Right renal pelvis (tissue), 4 donors: ENCODE results near the gene PLOD2. TPM values are rescaled to one million over a fixed set of nuclear protein-coding genes. Genes with fewer than 3 reads are reported as not detected.

Experiments used
- DNase-seq, 4 donors: peaks; one replicate each; pipeline ENCODE4 v3.0.0-alpha.2; 2013; ENCODE audit warnings: low read depth in 4 of 4, low spot score in 3 of 4, missing footprints in 1 of 4
- polyA plus RNA-seq, 4 donors: library from polyadenylated mRNA; unstranded; fragments of 120-200 nt; gene quantifications; one replicate each; pipeline ENCODE4 v1.2.1, GENCODE V29; 2013; ENCODE audit not compliant: insufficient read length in 4 of 4

Gene PLOD2
- polyA plus RNA-seq: 100 to 1,000 TPM; 174 to 194 (median 187) TPM

DNA sequence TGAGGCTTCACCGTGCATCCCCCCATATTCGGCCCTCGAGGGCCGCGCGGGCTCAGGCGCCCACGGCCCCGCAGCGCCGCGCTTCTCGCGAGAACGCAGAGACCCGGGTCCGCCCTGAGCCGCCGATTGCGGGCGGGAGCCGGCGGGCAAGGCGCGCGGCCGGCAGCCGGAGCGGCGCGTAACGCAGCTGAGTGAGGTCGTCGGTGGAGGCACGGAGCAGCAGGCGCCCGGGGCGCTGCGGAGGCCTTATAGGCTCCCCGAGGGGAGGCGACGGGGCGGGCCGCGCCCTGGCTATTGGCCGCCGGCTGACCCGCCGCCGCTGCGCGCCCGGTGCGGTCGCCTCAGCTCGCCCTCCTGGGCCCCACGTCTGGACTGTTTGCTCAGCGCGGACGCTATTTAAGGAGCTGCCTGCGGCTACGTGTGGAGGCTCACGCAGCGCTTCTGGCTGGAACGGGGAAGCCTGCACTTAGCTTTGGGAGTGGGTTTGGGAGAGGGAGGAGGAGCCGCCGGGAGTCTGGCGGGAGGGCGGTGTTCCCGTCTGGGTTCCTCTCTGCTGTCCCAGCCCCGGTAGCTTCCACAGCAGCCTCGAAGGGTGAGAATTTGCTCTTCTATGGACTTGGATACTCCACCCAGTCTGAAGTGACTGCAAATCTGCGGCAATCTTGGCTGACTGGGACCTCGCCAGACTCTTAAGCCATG, at the start of gene PLOD2:
PLOD2 (minus strand) TSS at position 221 of the 699 bp plus-strand sequence; CDS start at position 26, 195 bp downstream.
- peak; percentile 63 to 74 (median 64) for DNase-seq

DNA sequence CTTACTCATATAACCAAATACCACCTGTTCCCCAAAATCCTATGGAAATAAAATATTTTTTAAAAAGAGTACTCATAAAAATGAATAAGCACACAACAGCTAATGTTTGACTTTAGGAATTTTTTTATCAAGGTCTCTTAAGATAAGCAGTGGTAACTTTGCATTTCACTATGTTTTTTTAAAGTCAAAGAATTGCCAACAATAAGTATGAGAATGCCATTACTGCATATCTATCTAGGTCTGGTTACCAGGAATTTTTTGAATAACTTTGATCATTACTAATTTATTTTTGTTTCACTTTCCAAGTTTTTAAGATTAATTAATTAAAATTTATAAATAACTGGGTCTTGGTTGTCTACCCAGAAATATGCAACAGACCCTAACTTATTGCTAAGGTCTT, 48.4 kb upstream of the PLOD2 start:
- no peak for DNase-seq

DNA sequence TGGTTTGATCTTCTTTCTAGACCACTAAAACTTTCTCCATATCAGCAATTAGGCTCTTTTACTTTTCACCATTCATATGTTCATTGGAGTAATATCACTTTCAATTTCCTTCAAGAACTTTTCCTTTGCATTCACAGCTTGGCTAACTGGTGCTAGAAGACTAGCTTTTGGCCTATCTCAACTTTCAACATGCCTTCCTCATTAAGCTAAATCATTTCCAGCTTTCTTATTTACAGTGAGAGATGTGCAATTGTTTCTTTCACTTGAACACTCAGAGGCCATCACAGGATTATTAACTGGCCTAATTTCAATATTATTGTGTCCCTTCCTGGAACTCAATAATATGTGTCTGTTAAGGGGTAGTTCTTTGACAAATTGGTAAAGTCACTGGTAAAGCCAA, 42.8 kb upstream of the PLOD2 start:
- no peak for DNase-seq

DNA sequence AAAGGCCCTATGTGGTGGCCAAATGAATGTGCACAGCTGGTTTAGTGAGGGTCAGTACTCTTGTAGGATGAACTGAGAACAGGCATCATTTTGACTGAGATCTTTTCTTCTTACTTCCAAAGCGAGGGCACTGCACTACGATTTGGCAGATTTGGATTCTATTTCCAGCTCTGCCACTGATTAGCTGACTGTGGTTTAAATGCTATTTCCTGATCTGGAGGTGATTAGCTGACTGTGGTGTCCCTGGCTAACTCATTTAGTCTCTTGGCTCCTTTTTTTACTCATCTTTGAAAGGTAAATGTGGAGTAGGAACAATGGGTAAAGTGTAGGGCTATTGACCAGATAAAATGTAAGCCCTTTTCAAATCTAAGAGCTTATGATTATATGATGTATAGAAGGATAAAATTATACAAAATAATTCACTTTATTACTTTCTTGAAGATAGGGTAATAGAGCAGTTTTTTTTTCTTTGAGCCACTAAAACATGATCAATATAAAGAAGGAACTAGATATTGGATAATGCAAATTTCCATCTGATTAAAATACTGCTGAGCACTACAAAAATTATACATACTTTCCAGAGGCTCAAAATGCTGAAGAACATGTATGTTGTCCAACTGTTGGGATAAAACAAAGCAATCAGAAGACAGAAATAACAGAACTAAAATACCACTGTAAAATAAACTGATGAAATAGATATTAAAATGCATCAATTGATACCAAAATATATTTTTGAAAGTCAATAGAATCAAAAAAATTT, 39.7 kb upstream of the PLOD2 start:
- DNase-seq: no peak

DNA sequence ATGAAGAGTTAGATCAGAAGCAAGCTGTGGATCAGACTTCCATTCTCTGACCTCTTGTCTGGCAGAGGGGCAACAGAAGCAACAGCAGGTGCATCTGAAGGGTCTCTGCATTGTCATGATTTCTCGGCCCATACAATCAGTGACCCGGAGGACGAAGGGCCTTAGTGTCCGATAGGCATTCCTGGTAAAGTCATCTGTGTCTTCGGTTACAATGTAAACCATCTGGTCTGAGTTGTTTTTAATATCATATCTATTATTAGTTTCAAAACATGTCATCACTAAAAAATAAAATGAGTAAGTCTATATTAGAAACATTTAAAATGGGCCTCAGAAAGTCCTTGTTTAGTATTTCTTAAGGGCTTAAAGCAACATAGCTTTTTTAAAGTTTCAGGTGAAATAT, 38.8 kb upstream of the PLOD2 start:
- no peak for DNase-seq

DNA sequence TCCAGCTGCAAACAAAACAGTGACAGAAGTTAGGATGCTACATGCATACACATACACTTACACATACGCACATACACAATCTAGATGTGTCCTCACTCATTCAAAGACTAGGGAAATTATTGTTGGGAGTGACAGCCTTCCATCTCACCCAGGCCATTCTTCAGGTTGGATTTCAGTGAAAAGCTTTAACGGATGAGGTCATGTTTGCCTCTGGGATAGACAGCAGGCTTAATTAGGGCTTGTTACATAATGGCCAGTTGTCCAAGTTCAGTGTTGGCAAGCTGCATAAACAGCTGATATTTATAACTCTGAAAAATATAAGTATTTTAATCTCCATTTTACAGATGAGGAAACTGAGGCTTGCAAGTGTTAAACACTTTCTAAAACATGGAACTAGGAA, 35.8 kb upstream of the PLOD2 start:
- no peak for DNase-seq

DNA sequence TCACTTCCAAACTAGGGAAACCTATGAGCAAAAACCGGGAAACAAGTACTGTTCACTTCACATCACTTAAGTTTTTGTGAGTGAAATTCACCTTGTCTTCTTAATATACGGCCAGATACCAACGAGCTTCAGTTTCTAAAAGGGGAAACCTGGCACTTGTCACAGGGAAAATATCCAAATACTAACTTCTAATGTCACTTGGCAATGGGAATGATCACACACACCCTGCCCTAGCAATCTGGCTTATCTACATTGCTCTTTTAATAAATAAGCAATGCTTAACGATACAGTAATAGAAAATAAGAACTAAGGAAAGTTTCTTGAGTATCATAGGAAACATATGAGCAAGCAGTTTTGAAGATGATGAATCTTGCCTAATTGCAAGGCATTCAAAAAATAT, 34.6 kb upstream of the PLOD2 start:
- no peak for DNase-seq

DNA sequence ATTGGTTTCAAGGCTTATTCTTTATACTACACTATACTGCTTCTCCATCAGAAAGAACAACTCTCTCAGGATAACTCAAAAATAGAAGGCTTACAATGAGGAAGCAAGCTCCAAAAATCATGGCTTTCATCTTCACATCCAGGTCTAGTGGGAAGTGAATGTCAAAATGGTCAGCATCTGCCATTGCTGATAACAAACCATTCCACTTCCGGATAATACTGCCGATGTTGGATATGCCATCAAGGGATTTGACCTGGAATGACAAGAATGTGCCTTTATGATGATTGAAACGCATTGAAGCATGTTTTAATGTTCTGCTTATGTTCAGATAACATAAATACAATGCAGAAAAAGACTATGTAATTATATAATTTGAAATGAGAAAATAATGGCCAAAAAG, 34.0 kb upstream of the PLOD2 start:
- no peak for DNase-seq

DNA sequence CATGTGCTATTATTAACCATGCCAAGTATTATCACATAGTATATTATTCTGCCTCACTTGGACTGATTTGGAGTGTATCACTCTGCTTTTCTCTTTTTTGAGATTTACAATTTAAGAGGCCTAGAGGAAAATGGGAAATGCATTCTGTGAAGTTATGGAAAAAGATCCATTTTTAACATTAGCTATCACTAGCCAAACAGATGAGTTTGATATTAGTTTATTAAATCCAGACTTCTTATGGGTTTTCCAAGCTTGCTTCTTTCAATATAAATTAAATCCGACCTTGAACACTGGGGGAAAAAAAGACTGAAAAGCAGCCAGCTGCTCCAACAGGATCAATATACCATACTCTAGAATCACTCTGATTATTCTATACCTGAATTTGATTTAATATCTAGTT, 30.1 kb upstream of the PLOD2 start:
- DNase-seq: no peak

DNA sequence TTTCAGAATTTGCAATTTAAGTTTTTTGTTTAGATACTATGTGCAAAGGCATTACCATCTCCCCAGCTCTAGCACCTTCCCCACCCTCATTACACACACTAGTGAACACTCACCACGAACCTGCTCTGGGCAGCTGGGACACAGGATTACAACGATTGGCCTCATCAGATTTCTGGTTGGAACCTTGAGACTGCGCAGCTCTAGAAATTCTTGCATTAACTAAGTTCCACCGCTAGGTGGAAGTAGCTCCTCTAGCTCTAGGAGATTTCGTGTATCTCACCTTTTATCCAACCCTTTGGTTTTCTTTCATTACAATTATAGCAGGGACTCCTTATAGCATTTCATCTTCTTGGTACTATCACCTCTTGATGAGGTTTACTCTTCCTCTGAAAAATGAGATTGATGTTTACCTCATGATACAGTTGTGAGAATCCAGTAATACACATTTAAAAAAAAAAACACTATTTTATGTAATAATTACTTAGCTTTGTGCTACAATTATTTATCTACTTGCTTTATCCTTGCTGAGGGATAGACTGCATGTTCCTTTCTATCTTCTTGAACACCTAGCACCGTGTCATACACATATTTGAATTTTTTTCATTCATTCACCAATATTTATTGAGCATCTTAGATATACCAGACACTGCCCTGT, 28.7 kb upstream of the PLOD2 start:
- DNase-seq: peak in 3 of 4 donors; percentile 26 to 30 (median 28)

DNA sequence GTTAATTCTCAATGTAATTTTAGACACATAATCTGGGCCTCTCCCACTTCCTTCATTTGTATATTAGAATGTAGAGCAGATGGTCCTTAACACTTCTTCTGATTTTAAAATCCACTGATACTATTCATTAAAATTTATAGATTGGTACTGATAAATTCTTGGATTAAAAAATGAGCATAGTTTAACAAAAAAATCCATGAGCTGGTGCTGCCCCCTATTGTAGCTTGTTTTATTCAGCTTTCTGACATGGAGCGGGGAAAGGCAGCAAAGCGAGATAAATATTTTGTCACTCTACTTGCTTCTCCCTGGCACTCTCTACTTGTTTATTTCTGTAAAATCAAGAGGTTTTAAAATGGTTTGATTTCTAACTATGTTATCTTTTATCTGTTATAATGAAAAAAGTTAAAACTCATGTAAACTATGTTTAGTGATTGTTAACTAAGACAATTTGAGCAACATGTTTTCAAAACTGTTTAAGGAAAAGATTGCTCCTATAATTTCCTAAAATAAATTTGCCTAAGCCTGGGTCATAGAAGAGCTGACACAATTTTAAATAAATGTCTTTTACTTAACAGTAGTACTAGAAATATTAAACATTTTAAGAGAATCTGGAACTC, 26.5 kb upstream of the PLOD2 start:
- no peak for DNase-seq

DNA sequence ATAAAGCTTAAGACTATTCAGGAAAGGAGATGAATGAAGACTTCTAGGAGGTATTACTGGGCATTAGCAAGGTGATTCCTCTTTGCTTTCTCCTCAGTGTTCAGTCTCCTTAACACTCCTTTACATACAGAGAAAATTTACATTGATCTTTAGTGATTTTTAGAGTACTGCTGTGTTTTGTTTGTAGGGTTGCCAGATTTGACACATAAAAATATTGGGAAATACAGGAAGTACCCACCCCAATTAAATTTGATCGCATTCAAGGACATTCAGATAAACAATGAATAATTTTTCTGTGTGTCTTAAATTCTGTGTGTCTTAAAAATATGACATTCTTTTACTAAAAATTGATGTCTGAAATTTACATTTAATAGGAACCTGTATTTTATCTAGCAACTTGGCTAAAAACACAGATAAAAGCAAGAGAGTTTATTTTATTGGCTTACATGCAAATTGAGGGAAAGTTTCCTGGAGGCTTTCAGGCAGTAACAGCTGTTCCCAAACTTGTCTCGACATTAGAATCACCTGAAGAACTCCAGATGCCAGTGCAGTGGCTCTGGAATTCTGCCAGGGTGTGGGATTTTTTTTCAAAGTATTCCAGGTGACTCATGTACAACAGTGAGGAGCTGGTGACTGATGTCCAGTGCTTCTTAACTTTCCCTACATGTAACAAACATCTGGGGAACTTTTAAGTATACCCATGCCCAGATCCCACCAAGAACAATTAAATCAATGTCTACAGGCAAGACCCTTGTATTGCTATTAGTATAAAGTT, 23.4 kb upstream of the PLOD2 start:
- DNase-seq: no peak

DNA sequence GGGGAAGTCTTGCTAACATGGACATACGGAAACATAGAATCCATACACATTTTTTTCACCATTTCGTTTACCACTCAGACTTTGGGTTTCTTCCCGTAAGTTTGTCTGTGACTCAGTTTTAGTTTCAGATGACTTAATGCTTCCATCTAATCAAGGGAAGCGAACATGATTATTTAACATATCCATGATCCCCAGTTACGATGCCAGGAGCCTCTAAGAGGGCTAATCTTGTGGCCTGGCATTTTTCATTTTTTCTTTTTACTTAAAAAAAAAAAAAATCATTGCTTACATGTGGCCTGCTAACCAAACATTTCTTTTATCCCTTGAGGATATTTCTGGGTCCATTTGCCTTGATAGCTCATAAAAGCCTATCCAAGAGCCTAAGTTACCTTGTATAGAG, 20.2 kb upstream of the PLOD2 start:
- DNase-seq: no peak

DNA sequence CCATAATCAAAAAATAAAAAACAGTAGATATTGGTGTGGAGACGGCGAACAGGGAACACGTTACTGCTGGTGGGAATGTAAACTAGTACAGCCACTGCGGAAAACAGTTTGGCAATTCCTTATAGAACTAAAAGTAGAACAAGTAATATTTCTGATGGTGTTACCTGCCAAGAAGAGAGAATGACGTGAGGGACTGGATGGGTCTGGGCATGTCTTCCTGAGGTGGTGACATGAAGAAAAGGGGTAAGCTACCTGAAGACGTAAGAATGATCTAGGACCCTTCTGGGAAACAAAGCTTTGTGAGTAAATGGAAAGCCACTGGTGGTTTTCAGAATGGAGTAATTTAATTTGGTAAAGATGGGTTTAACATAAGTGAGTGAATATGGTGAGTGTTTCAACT, 19.4 kb upstream of the PLOD2 start:
- DNase-seq: no peak

DNA sequence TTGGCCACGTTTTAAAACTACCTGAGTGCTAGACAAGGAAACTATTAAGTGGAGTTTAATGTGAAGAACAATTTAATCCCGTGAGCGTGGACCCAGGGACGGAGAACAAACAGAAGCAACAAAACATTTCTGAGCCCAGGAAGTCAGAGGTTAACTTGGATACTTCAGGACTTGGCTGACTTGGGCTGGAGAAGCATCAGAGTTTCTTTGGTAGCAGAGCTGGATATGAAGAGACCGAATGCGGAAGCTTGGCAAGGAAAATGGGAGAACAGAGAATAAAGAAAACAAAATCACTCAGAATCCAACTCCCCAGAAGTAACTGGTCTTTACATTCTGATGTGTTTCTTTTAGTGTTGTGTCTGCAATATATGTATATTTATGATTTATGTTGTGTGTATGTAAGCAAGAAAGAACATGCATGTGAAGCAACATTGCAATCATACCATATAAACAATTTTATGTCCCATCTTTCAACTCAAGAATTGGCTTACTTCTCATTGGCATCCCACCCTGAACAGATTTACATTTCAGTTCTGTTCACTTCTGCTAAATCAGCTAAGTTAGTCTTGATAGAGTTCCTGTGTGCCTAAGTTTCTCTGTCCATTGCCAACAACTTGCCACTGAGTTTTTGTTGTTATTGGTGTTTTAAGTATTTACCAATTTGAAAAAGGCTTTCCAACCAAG, 17.2 kb upstream of the PLOD2 start:
- DNase-seq: no peak

DNA sequence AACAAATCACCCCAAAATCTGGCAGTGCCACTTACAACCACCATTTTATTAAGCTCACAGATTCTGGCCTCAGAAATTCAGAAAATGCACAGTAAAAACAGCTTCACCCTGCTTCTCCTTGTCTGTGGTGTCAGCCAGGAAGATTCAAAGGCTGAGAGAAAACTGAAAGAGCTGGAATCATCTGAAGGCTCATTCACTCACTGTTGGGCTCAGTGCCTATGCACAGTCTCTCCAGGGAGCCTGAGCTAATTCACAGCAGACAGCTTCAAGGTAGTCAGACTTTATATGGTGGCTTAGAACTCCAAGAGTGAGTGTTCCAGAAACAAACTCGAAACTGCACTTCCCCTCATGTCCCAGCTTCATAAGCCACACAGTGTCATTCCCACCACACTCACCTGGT, 16.5 kb upstream of the PLOD2 start:
- DNase-seq: no peak

DNA sequence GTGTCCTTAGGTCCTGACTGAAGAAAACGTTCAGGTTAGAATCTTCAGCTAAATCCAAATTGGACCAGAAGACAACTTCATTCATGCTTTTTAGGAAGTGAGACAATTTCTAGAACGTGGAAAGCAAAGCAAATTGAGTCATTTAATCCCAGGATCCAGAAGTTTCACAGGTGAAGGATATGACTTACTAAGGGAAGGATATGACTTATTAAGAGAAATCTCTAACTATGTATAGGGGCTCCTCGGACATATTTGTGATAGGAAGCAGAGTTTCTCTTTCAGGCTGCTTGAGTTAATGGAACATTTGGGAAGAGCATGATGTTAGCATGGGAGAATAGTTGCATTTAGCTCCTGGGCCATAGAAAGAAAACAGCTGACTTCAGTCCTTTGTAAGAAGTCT, 16.1 kb upstream of the PLOD2 start:
- no peak for DNase-seq

DNA sequence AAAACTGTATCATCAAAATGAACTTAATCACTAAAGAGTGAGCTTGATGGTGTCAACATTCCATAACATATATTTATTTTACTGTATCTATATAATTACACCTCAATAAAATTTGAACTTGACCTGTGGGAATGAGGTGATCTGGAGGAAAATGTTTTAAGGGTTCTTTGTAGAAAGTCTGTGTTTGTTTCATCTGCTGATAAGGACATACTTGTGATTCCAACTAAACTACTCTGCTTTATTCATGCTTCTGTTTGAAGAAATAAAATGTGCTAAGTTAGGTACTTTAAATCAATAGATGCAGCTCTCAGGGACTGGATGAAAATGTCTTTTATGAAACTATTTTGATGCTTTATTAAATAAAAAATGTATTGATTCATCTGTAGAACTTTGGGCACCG, 11.6 kb upstream of the PLOD2 start:
- DNase-seq: no peak

DNA sequence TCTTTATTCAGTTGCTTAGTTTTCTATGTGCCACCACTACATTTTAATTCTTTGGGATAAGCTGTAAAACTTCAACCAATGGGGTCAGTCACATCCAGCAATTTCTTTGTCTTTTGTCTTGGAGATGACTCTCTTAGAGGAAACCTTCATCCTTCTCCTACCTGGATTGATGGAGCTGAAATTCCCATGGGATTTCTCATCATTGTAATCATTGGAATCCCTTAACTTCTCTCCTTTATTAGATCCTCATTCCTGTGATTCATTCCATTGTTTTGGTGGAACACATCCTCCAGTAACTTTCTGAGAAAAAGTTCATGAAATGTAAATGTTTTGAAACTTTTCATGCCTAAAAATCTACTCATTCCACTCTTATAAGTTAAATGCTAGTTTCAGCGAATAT, 9.6 kb upstream of the PLOD2 start:
- no peak for DNase-seq

DNA sequence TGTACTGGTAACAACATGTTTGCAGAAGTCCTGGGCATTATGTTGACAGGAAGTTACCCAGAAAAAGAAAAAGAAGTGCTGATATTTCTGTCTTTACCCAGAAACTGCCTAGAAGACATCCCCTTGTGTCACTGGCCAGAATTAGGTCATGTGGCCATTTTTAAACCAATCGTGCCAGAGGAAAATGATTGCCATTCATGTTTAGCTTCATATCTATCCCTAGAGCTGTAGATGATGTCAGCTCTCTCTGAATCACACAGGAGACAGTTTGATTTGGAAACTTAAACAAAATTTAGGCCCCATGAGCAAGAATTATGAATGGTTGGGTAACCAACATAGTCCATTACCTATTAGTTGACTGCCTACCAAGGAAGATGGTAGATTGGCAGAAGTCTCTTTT, 8.9 kb upstream of the PLOD2 start:
- no peak for DNase-seq
